Mesenchymal stem cell (in vitro differentiated cells and primary cell): Measurements from ENCODE around the gene BOC.

Experiments
- DNase-seq: peaks from one replicate; pipeline ENCODE4 v3.0.0-alpha.2; 2013
- H2AFZ ChIP-seq: one replicate; pipeline ENCODE4 v1.6.1; 2013; ENCODE audit warnings: low read depth, mild to moderate bottlenecking, control low read depth, inconsistent platforms, low read length, moderate library complexity
- H2AK5ac ChIP-seq: 2 replicates; pipeline ENCODE4 v1.6.1; 2013; ENCODE audit warnings: low read length, moderate library complexity, mild to moderate bottlenecking, inconsistent platforms; ENCODE audit not compliant: severe bottlenecking
- H2BK120ac ChIP-seq: one replicate; pipeline ENCODE4 v1.6.1; 2013; ENCODE audit warnings: low read depth, mild to moderate bottlenecking, inconsistent platforms, low read length, moderate library complexity
- H2BK12ac ChIP-seq, 2 experiments: one replicate each; pipeline ENCODE4 v1.6.1; 2013; ENCODE audit warnings: inconsistent platforms in 2 of 2, low read length in 2 of 2, mild to moderate bottlenecking in 2 of 2, moderate library complexity in 2 of 2, control low read depth in 1 of 2
- H2BK15ac ChIP-seq: one replicate; pipeline ENCODE4 v1.6.1; 2013; ENCODE audit warnings: mild to moderate bottlenecking, low read depth, inconsistent platforms; ENCODE audit not compliant: poor library complexity, severe bottlenecking
- H2BK5ac ChIP-seq: 2 replicates; pipeline ENCODE4 v1.6.1; 2013; ENCODE audit warnings: low read depth, mild to moderate bottlenecking, low read length, control low read depth, inconsistent platforms; ENCODE audit not compliant: poor library complexity, severe bottlenecking
- H3K14ac ChIP-seq, 2 experiments: one replicate each; pipeline ENCODE4 v1.6.1; 2013; ENCODE audit warnings: inconsistent platforms in 2 of 2, low read length in 2 of 2, control low read depth in 1 of 2, mild to moderate bottlenecking in 1 of 2, moderate library complexity in 1 of 2
- H3K18ac ChIP-seq, 2 experiments: one replicate each; pipeline ENCODE4 v1.6.1; 2013; ENCODE audit warnings: inconsistent platforms in 2 of 2, low read length in 2 of 2, control low read depth in 1 of 2, low read depth in 1 of 2, mild to moderate bottlenecking in 1 of 2
- H3K23ac ChIP-seq, 2 experiments: one replicate each; pipeline ENCODE4 v1.6.1; 2013; ENCODE audit warnings: inconsistent platforms in 2 of 2, low read length in 2 of 2, mild to moderate bottlenecking in 2 of 2, moderate library complexity in 2 of 2, control low read depth in 1 of 2
- H3K27ac ChIP-seq: 2 replicates; pipeline ENCODE4 v1.5.1; 2013; ENCODE audit warnings: mild to moderate bottlenecking, moderate library complexity, low read length, control low read depth, inconsistent platforms; ENCODE audit not compliant: poor library complexity, severe bottlenecking
- H3K27me3 ChIP-seq, 2 experiments: 2 replicates each; pipeline versions ENCODE4 v1.6.1 to v1.7.0; 2013; ENCODE audit warnings: low read length in 2 of 2, mild to moderate bottlenecking in 2 of 2, moderate library complexity in 2 of 2, control low read depth in 1 of 2, inconsistent platforms in 1 of 2; ENCODE audit not compliant: control insufficient read depth in 1 of 2, insufficient read depth in 1 of 2
- H3K36me3 ChIP-seq, 2 experiments: 2 replicates each; pipeline versions ENCODE4 v1.6.1 to v1.7.0; 2013; ENCODE audit warnings: low read length in 2 of 2, control low read depth in 1 of 2, inconsistent platforms in 1 of 2, low read depth in 1 of 2, mild to moderate bottlenecking in 1 of 2; ENCODE audit not compliant: insufficient read depth in 2 of 2, control insufficient read depth in 1 of 2
- H3K4ac ChIP-seq, 2 experiments: one replicate each; pipeline ENCODE4 v1.6.1; 2013; ENCODE audit warnings: inconsistent platforms in 2 of 2, low read length in 2 of 2, mild to moderate bottlenecking in 2 of 2, moderate library complexity in 2 of 2, control low read depth in 1 of 2, low read depth in 1 of 2
- H3K4me1 ChIP-seq: 2 replicates; pipeline ENCODE4 v1.6.1; 2013; ENCODE audit warnings: low read depth, low read length, control low read depth; ENCODE audit not compliant: control insufficient read depth, insufficient read depth
- H3K4me2 ChIP-seq: 2 replicates; pipeline ENCODE4 v1.6.1; 2013; ENCODE audit warnings: low read length, mild to moderate bottlenecking, inconsistent platforms; ENCODE audit not compliant: poor library complexity, severe bottlenecking
- H3K4me3 ChIP-seq, 2 experiments: 2 replicates each; pipeline versions ENCODE4 v1.5.1 to v1.7.0; 2013; ENCODE audit warnings: low read length in 2 of 2, mild to moderate bottlenecking in 2 of 2, control low read depth in 1 of 2, low read depth in 1 of 2; ENCODE audit not compliant: insufficient read depth in 1 of 2
- H3K79me1 ChIP-seq: replicated peaks from 2 replicates; pipeline ENCODE4 v1.6.1; 2013; ENCODE audit warnings: mild to moderate bottlenecking, control low read depth, low read length, inconsistent platforms; ENCODE audit not compliant: poor library complexity, severe bottlenecking
- H3K9ac ChIP-seq: 2 replicates; pipeline ENCODE4 v1.7.0; 2013; ENCODE audit warnings: mild to moderate bottlenecking, low read length, moderate library complexity
- H3K9me3 ChIP-seq: 2 replicates; pipeline ENCODE4 v1.7.0; 2013; ENCODE audit warnings: mild to moderate bottlenecking, low read length; ENCODE audit not compliant: control insufficient read depth
- H4K8ac ChIP-seq: one replicate; pipeline ENCODE4 v1.6.1; 2013; ENCODE audit warnings: inconsistent platforms, mild to moderate bottlenecking, low read length, moderate library complexity
- H4K91ac ChIP-seq: one replicate; pipeline ENCODE4 v1.6.1; 2013; ENCODE audit warnings: mild to moderate bottlenecking, low read length, inconsistent platforms
- WGBS: methylation state at CpG from one replicate; pipeline ENCODE4 v1.1.7; 2013; ENCODE audit warnings: mixed read lengths; 5-methylcytosine and 5-hydroxymethylcytosine counted together

The BOC gene

DNA sequence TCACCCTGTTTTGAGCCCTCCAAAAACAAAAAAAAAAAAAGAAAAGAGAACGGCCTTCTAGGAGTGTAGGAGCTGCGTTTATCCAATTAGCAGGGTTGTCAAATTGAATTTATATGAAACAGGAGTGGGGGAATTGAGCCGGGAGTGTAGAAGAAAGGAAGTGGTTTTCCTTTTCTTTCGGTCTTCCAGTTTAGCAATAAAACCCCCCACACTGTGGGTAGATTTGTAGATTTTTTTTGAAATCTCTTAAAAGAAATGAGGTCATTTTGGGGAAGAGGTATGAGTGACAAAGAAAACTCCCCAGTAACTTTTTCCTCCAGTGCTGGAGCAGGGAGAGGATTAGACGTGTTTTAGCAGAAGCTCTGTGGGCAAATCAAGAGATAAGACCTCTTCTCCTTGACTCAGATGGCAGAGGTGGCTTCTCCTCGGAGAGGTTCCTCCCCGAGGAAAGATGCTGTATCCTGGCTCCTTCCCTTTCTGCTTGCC lies 30.8 kb downstream of the BOC start:
- Histone ChIP-seq H2BK15ac (no peak overlapping the region), H4K8ac (no peak overlapping the region), H2AFZ (no peak overlapping the region), H3K27me3 (no peaks in the 10 kb centered on the region), H3K23ac (no peak overlapping the region), H3K4ac (peak overlapping the region in 1 of 2 experiments; percentile 0), H3K14ac (no peak overlapping the region), H3K36me3 (peaks cover 0 to 13% of the 10 kb centered on the region in 2 experiments), H3K4me3 (peak overlapping the region in 1 of 2 experiments; percentile 43), H2AK5ac (peak overlapping the region; percentile 74), H2BK12ac (peak overlapping the region in 1 of 2 experiments; percentile 7), H3K4me1 (peaks cover 17% of the 10 kb centered on the region), H3K18ac (no peak overlapping the region), H3K9ac (peak overlapping the region; percentile 81), H2BK5ac (no peak overlapping the region), H4K91ac (no peak overlapping the region), H2BK120ac (no peak overlapping the region), H3K4me2 (peak overlapping the region; percentile 57), H3K79me1 (peaks cover 24% of the 10 kb centered on the region), H3K9me3 (no peaks in the 10 kb centered on the region), H3K27ac (peak overlapping the region; percentile 70)
- DNase-seq, result peak; percentile 63
- WGBS, result 13% methylated on average over 5 of the region's 7 CpGs

DNA sequence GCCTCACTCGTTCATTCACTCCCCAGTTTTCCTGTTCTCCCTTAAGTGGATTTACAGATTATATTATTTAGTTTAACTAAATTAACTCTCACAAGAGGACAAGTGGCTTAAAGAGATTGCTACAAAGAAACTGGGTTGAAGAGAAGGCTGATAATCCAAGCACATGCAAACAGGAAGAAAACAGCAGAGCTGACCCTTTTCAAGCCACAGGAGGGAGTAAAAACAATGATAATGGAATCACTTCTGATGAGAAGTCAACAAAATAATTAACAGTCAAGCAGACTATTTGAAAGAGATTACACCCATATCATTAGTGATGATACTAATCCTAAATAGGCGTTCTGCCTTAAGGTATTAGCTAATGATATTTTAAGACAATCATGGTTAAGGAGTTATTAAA lies 31.7 kb downstream of the BOC start:
- Histone ChIP-seq H3K36me3 (peaks cover 0 to 6% of the 10 kb centered on the region in 2 experiments), H2AK5ac (peak overlapping the region; percentile 95), H4K91ac (no peak overlapping the region), H3K79me1 (peaks cover 19% of the 10 kb centered on the region), H3K9me3 (no peaks in the 10 kb centered on the region), H2BK15ac (no peak overlapping the region), H2BK120ac (no peak overlapping the region), H3K18ac (no peak overlapping the region), H3K23ac (no peak overlapping the region), H3K4me1 (peaks cover 17% of the 10 kb centered on the region), H2BK12ac (no peak overlapping the region), H3K4me2 (no peak overlapping the region), H3K27me3 (no peaks in the 10 kb centered on the region), H3K4me3 (no peak overlapping the region), H4K8ac (no peak overlapping the region), H3K14ac (no peak overlapping the region), H3K27ac (no peak overlapping the region), H3K9ac (peak overlapping the region; percentile 81), H2AFZ (no peak overlapping the region), H3K4ac (no peak overlapping the region), H2BK5ac (no peak overlapping the region)
- no peak for DNase-seq
- WGBS, result no CpG with 5 or more reads among the region's 2 CpGs

DNA sequence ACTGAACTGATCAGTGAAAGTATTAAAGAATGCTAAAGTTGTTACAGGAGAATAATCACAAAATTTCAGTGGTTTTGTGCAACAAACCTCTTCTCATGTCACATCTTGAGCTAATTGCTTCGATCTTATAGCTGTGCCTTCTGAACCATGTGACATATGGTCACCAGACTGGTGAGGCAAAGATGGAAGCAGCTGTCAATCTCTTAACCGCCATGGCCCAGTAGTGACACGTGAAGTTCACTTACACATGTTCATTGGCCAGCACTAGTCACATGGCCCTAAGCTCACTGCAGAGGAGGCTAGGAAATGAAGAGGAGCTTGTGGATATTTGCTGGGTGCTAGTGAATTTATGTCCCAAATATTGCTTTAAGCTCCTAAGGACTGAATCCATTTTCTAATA lies 32.5 kb downstream of the BOC start:
- Histone ChIP-seq H2AFZ (no peak overlapping the region), H4K8ac (no peak overlapping the region), H3K36me3 (peaks cover 0 to under 1% of the 10 kb centered on the region in 2 experiments), H4K91ac (no peak overlapping the region), H3K4me3 (no peak overlapping the region), H3K23ac (no peak overlapping the region), H3K4me1 (peaks cover 20% of the 10 kb centered on the region), H3K4ac (no peak overlapping the region), H3K27me3 (no peaks in the 10 kb centered on the region), H3K79me1 (peaks cover 19% of the 10 kb centered on the region), H2BK5ac (no peak overlapping the region), H3K27ac (no peak overlapping the region), H3K9me3 (no peaks in the 10 kb centered on the region), H3K14ac (no peak overlapping the region), H3K9ac (no peak overlapping the region), H3K18ac (no peak overlapping the region), H2BK120ac (no peak overlapping the region), H2AK5ac (no peak overlapping the region), H2BK12ac (peak overlapping the region in 1 of 2 experiments; percentile 12), H3K4me2 (no peak overlapping the region), H2BK15ac (no peak overlapping the region)
- no peak for DNase-seq
- 100% methylated on average over 3 of the region's 3 CpGs for WGBS

DNA sequence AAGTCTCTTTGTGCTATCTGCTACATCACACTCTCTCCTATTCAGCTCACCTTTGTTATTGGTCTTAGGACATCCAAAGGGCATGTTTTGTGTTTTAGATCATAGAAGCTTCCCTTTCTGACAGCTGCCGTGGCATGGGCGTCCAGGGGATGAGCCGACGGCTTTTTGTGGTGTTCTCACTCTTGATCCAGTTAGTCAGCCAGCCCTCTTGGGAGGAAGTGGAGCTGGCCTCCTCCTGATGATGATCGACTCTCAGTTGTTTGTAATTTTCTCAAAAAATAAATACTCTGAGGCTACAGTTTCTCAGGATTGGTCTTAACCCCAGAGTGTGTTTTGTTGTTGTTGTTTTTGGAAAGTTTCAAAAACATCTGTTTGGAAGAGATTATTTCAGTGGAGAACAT lies 34.4 kb downstream of the BOC start:
- Histone ChIP-seq H3K27me3 (no peaks in the 10 kb centered on the region), H2AK5ac (no peak overlapping the region), H3K4me1 (peaks cover 19% of the 10 kb centered on the region), H3K9me3 (no peaks in the 10 kb centered on the region), H3K4me2 (no peak overlapping the region), H2BK5ac (no peak overlapping the region), H2BK15ac (no peak overlapping the region), H4K8ac (no peak overlapping the region), H3K9ac (peak overlapping the region; percentile 80), H3K4me3 (peak overlapping the region in 1 of 2 experiments; percentile 58), H2BK12ac (no peak overlapping the region), H3K23ac (no peak overlapping the region), H4K91ac (no peak overlapping the region), H3K14ac (no peak overlapping the region), H2BK120ac (peak overlapping the region; percentile 58), H3K27ac (no peak overlapping the region), H3K36me3 (peaks cover 9 to 13% of the 10 kb centered on the region in 2 experiments), H3K18ac (no peak overlapping the region), H2AFZ (no peak overlapping the region), H3K4ac (peak overlapping the region in 1 of 2 experiments; percentile 50), H3K79me1 (peaks cover 16% of the 10 kb centered on the region)
- peak; percentile 52 for DNase-seq
- 6% methylated on average over 4 of the region's 5 CpGs for WGBS
